Stimulated activated CD8-positive, alpha-beta memory T cell treated with anti-CD3 and anti-CD28 coated beads, Interleukin-15, amount 100 ng/mL, for 1 hour (primary cell): ENCODE results near the gene TMEM209.
"Not testable (repeated sequence)": the region's sequence is repeated elsewhere in the genome, so short reads cannot be mapped to it uniquely, and the experiment has no call there.

Experiments
- DNase-seq: peaks from one replicate; pipeline ENCODE4 v3.0.0-alpha.2; 2020; ENCODE audit warnings: low read depth

TMEM209 gene

GRCh38 chr7:130126840-130127239, 78.4 kb downstream of the TMEM209 start:
- not testable (repeated sequence) for DNase-seq

GRCh38 chr7:130124711-130125110, 80.5 kb downstream of the TMEM209 start:
- no peak for DNase-seq

- no peak for DNase-seq
Measured at GRCh38 chr7:130123501-130123900, 81.7 kb downstream of the TMEM209 start.

- no peak for DNase-seq
Measured at GRCh38 chr7:130118801-130119200, 86.4 kb downstream of the TMEM209 start.

DNA sequence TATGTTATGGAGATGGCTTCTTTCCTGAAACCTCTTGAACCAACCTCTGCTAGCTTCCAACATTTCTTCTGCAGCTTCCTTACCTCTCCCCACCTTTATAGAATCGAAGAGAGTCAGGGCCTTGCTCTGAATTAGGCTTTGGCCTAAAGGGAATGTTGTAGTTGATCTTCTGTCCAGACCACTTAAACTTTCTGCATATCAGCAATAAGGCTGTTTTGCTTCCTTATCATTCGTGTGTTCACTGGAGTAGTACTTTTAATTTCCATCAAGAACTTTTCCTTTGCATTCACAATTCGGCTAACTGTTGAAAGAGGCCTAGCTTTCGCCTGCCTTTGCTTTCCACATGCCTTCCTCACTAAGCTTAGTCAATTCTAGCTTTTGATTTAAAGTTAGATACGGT, 86.9 kb downstream of the TMEM209 start:
- no peak for DNase-seq

- DNase-seq: no peak
Measured at GRCh38 chr7:130114776-130115175, 90.4 kb downstream of the TMEM209 start.
